Stimulated activated CD4-positive, alpha-beta T cell treated with anti-CD3 and anti-CD28 coated beads, Interleukin-15, amount 100 ng/mL, for 24 hours (primary cell): ENCODE data around the gene SEPHS2.
"Not testable (repeated sequence)": the region's sequence is repeated elsewhere in the genome, so short reads cannot be mapped to it uniquely, and the experiment has no call there.

Experiments used
- DNase-seq: peaks from one replicate; pipeline ENCODE4 v3.0.0-alpha.2; 2020

Gene SEPHS2

DNA sequence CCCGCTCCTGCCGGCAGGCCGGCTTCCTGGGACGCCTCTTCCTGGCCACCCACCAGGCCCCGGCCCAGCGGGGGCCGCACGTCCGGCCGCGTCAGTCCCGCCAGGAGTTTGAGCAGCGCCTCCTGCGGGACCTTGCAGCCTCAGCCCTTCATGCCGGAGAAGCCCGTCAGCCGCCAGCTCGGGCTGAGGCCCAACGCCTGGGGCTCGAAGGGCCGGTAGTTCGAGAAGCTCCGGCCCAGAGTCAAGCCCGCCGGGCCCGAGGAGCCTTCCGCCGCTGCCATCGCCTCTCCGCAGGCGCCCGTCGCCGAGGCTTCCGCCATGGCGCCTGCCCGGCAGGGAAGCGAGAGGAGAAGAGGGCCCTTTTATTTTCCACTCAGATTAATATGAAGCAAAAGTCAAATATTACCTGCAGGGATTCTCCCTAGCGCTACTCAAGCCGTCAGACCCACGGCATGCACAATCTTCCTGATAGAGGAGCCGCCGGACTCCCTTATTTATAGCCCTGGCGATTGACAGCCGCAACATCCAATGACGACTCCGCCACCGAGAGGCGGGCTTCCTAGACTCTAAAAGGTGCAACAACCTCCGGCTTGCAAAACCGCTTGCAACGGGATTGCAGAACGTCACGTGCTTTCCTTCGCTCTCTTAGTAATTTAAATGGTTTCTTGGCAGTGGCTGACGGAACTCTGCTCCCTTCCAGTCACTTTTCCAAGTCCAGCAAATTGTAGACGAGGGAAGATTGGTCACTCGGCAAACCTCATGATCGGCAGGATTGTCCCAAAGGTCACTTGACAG lies at the start of gene SEPHS2:
SEPHS2 (minus strand) TSS at position 467 of the 795 bp plus-strand sequence; CDS start at position 320, 147 bp downstream.
- peak; percentile 97 for DNase-seq

DNA sequence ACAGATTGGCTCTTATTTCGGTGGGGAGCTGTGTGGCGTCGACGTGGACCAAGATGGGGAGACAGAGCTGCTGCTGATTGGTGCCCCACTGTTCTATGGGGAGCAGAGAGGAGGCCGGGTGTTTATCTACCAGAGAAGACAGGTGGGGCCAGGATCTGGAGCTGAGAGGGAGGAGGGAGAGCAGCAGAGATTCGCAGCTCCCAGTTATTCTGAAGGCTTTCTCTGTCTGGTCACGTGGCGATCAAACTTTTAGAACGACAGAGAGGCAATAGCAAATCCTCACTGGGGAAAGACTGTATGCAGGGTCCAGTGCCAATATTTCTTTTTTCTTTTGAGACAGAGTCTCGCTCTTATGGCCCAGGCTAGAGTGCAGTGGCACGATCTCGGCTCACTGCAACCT lies 49.0 kb upstream of the SEPHS2 start:
- DNase-seq, result no peak

DNA sequence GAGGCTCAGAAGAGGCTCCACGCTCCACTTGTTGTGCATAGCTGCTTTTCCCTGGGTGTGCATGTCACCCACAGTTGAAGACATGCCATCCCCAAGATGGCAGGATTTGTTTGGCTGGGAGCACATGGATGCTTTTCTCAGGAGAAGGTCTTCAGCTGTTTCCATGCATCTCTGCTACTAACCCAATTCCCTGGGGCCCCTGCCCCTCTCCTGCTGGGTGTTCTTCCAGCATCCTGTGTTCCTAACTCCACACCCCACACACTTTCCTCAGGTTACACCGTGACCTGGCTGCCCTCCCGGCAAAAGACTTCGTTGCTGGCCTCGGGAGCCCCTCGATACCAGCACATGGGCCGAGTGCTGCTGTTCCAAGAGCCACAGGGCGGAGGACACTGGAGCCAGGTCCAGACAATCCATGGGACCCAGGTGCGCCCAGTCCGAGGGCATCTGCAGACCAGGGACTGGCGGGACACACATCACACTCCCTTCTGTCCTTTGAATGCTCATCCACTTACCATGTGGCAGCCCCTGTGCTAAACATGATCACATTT lies 48.3 kb upstream of the SEPHS2 start:
- DNase-seq, result no peak

DNA sequence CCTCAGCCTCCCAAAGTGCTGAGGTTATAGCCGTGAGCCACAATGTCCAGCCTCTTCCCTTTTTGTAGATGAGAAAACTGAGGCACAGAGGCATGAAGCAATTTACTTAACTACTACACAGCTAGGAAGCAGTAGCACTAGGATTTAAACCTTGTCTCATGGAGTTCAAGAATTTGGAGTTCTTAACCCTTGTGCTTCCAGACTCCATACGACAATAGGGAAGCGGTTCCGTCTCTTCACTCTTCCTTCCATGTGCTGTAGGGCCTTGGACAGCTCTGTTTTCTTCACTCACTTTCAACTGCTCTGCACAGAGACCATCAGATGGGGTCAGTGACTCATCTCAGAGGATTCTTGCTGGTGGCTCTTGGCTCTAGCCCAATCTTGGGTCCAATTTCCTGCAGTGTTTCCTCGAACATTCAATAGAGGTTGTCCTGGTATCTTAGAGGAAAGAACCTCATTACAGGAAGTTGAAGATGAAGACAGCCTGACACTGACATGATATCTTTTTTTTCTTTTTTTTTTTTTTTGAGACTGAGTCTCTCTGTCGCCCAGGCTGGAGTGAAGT lies 46.2 kb upstream of the SEPHS2 start:
- peak; percentile 39 for DNase-seq

GRCh38 chr16:30491229-30491628 lies 45.6 kb upstream of the SEPHS2 start:
- DNase-seq, result no peak

GRCh38 chr16:30490210-30490609 lies 44.5 kb upstream of the SEPHS2 start:
- no peak for DNase-seq

DNA sequence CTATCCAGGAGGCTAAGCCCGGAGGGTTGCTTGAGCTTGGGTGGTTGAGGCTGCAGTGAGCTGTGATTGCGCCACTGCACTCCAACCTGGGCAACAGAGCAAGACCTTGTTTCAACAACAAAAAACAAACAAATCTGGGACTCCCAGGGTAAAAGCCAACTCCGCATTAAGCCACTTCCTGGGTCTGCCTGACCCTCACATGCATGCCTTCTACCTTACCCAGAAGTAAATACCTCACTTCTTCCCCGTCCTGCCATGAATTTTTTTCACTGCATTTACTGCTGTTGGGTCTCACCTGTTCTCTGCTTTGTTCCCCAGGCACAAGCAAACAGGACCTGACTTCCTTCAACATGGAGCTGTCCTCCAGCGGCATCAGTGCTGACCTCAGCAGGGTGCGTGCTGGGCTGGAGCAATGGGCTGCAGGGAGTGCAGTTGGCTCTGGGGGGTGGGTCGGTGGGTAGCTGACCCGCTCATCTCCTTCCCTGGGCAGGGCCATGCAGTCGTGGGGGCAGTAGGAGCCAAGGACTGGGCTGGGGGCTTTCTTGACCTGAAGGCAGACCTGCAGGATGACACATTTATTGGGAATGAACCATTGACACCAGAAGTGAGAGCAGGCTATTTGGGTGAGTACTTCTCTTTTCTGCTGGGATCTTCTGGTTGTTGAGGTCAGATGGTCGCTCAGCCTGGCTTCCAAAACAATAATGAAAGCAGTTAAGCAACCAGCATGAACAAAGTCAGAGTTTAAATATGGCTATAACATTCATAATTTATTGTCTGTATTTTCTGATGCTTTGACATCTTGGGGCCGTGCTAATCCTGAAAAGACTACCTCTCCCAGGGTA lies 43.3 kb upstream of the SEPHS2 start:
- DNase-seq, result no peak

DNA sequence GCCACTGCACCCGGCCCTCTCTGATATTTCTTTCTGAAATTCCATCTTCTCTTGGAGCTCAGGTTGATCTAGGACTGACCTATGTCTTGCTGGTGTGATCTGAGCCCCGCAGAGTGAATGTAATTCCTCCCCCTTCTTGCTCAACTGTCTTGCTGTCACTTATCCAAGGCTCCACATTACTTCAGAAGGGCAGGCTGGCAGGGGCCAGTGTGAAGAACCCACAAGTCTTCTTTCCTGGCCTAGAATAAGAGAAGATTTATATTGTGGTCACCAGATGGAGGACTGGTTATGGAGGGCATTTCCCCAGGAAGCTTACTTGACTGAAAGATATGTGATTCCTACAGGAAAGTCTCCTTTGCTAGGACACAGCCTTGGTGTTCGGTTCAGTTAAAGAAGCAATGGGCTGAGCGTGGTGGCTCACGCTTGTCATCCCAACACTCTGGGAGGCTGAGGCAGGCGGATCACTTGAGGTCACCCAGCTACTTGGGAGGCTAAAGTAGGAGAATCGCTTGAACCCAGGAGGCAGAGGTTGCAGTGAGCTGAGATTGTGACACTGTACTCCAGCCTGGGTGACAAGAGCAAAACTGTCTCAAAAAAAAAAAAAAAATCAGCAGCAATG lies 40.3 kb upstream of the SEPHS2 start:
- no peak for DNase-seq

DNA sequence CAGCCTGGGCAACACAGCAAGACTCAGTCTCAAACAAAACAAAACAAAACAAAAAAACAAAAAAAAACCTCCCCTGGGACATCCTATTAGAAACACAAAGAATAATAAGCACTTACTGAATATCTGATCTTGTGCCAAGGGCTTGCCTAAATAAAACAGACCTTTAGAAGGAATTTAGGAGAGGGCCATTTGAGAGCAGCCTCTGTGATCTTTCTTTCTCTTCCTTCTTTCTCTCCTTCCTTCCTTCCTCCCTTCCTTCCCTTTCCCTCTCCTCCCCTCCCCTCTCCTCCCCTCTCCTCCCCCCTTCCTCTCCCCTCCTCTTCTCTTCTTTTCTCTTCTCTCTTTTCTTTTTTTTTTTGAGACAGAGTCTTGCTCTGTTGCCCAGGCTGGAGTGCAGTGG lies 39.2 kb upstream of the SEPHS2 start:
- no peak for DNase-seq

DNA sequence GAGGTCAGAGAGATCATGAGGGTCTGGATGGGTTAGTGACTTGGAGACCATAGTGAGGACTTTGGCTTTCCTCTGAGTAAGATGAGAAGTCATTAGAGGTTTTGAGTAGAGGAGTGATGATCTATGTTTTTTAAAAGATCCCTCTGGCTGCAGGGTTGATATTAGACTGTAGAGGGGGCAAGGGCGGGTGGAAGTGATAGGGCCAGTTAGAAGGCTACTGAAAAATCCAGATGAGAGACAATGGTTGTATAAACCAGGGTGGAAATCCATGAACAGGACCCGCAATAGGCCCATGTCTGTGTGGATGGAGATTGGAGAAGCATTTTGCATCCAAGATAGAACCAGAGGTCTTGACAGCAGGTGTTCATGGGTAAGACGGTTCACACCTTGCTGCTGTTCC lies 36.7 kb upstream of the SEPHS2 start:
- DNase-seq, result no peak

DNA sequence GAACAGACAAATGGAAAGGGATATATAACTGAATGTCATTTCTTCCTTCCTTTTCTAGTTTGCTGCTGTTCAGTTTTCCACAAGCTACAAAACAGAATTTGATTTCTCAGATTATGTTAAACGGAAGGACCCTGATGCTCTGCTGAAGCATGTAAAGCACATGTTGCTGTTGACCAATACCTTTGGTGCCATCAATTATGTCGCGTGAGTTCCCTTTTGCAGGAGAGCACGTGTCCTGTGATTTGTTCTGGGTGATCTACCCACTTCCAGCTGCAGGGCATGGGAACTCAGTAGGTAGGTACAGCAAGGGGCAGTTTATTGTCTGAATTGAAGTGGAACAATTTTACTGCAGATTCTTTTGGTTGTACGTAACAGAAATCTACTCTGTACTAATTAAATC lies 35.7 kb upstream of the SEPHS2 start:
- no peak for DNase-seq

GRCh38 chr16:30478766-30479478 lies 33.2 kb upstream of the SEPHS2 start:
- no peak for DNase-seq

DNA sequence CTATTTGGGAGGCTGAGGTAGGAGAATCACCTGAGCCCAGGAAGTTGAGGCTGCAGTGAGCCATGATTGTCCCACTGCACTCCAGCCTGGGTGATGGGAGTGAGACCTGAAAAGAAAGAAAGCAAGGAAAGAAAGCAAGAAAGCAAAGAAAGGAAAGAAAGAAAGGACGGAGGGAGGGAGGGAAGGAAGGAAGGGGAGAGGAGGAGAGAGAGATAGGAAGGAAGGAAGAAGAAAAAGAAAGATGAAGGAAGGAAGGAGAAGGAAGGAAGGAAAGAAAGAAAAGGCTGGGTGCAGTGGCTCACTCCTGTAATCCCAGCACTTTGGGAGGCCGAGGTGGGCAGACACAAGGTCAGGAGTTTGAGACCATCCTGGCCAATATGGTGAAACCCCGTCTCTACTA lies 32.1 kb upstream of the SEPHS2 start:
- DNase-seq, result not testable (repeated sequence)

DNA sequence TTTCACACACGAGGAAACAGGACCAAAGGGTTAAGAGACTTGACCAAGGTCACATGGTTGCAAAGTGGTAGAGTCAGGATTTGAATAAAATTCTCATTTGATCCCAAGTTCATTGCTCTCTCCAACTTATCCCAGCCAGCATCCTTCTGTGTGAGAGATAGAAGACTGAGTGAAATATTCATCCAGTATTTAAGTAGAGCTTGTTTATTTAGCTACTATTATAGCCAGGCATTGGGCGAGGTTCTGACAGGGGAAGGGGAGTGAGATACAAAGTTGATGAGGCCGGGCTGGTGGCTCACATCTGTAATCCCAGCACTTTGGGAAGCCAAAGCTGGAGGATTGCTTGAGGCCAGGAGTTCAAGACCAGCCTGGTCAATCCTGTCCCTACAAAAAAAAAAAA lies 31.3 kb upstream of the SEPHS2 start:
- no peak for DNase-seq

GRCh38 chr16:30474684-30475083 lies 29.0 kb upstream of the SEPHS2 start:
- DNase-seq, result no peak

GRCh38 chr16:30474074-30474452 lies 28.4 kb upstream of the SEPHS2 start:
- no peak for DNase-seq

DNA sequence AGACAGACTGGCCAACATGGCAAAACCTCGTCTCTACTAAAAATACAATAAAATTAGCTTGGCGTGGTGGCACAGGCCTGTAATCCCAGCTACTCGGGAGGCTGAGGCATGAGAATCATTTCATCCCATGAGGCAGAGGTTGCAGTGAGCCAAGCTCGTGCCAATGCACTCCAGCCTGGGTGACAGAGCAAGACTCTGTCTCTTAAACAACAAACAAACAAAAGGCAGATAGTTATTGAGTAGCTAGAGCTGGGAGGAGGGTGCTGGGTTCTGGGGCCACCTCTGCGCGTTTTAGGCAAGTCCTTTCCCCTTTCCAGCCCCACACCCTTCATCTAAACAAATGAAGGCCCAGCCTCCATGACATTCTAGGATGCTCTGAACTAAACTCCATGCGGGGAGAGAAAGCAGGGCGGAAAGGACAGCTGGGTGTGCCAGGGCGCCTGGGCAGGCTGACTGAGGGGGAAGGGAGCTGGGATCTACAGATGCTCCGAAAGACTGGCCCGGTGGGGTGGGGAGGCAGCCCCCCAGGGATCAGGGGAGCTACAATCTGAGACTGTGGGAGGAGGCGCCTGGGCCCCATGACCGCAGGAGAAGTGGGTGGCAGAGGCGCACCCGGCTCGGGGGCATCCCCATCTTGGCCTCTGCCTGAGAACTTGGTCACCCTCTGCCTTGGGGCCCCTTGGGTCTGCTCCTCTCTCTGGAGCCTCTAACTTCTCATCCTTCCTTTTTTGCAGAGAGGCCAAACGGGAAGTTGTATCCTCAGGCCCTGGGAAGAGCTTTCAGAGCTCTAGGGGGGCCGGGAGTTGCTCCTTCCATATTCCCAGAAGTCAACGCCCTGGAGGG lies 27.8 kb upstream of the SEPHS2 start:
- peak; percentile 79 for DNase-seq

GRCh38 chr16:30472328-30472942 lies 26.8 kb upstream of the SEPHS2 start, which contains the start of gene ITGAL:
TSS of gene ITGAL (plus strand) at chr16:30472742. CDS start at chr16:30472838, 96 bp downstream.
- DNase-seq, result peak; percentile 89

- DNase-seq, result no peak
Observed at GRCh38 chr16:30470632-30470995, 24.9 kb upstream of the SEPHS2 start.

GRCh38 chr16:30470170-30470512 lies 24.5 kb upstream of the SEPHS2 start:
- DNase-seq, result no peak

DNA sequence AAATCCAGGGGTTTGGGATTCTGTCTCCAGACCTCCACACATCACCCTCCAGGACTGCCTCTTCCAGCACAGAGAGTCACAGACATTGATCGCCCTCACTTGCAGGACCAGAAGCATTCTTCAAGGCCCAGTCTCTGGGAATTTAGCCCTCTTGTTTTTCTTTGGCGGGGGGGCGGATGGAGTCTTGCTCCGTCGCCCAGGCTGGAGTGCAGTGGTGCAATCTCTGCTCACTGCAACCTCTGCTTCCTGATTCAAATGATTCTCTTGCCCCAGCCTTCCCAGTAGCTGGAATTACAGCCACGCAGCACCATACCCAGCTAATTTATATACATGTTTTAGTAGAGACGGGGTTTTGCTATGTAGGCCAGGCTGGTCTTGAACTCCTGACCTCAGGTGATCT lies 18.4 kb upstream of the SEPHS2 start:
- no peak for DNase-seq
